NCI-H1417 (cell line): ENCODE measurements around the gene DLGAP1.
A peak's percentile ranks its signal among the peaks of the same experiment; 100 is the strongest.

Source experiments
- DNase-seq, 3 experiments: peaks; one replicate each; lab custom pipeline; 2025; lab: John Stamatoyannopoulos, UW

Gene DLGAP1

GRCh38 chr18:3468833-3469232, 986.3 kb downstream of the DLGAP1 start:
- no peak for DNase-seq

GRCh38 chr18:3468066-3468705, 986.9 kb downstream of the DLGAP1 start:
- DNase-seq, result no peak

GRCh38 chr18:3466872-3467271, 988.2 kb downstream of the DLGAP1 start:
- no peak for DNase-seq

GRCh38 chr18:3466045-3466444, 989.1 kb downstream of the DLGAP1 start:
- no peak for DNase-seq

- DNase-seq, result no peak
Measured at GRCh38 chr18:3463051-3463450, 992.1 kb downstream of the DLGAP1 start.

- no peak for DNase-seq
Measured at GRCh38 chr18:3461704-3462103, 993.4 kb downstream of the DLGAP1 start.

GRCh38 chr18:3460823-3461398, 994.2 kb downstream of the DLGAP1 start:
- no peak for DNase-seq

- DNase-seq, result no peak
Measured at GRCh38 chr18:3458952-3459853, 995.9 kb downstream of the DLGAP1 start.

GRCh38 chr18:3458378-3458777, 996.7 kb downstream of the DLGAP1 start:
- no peak for DNase-seq

GRCh38 chr18:3457261-3457724, 997.8 kb downstream of the DLGAP1 start:
- DNase-seq, result no peak

GRCh38 chr18:3456686-3457069, 998.4 kb downstream of the DLGAP1 start:
- DNase-seq, result peak; percentile 12 to 75 (median 14)

GRCh38 chr18:3455907-3456685, 999.0 kb downstream of the DLGAP1 start:
- DNase-seq, result no peak

GRCh38 chr18:3455090-3455635, 999.9 kb downstream of the DLGAP1 start:
- DNase-seq, result no peak

GRCh38 chr18:3454365-3455089, 1000.6 kb downstream of the DLGAP1 start:
- DNase-seq, result peak in 2 of 3 experiments; percentile 7 to 50

GRCh38 chr18:3453540-3454364, 1001.4 kb downstream of the DLGAP1 start:
- DNase-seq, result no peak

- no peak for DNase-seq
Measured at GRCh38 chr18:3452750-3453539, 1002.2 kb downstream of the DLGAP1 start.

- DNase-seq, result no peak
Measured at GRCh38 chr18:3451989-3452749, 1002.9 kb downstream of the DLGAP1 start.

- peak; percentile 62 to 67 (median 64) for DNase-seq
Measured at GRCh38 chr18:3451183-3451988, 1003.7 kb downstream of the DLGAP1 start.
